Upper lobe of right lung (tissue), 1 donor: ENCODE measurements around the gene CELF4. TPM values are rescaled to one million over a fixed set of nuclear protein-coding genes. Genes with fewer than 3 reads are reported as not detected.

Experiments used
- ATAC-seq: fragments of 200-7000 bp; cut with Tn5 transposase; one replicate; pipeline ENCODE4 v1.9.1; 2020; ENCODE audit warnings: mild to moderate bottlenecking, moderate library complexity
- DNase-seq: peaks from one replicate; pipeline ENCODE4 v3.0.0-alpha.2; 2020
- H3K27ac ChIP-seq: fragments of 200-600 bp; one replicate; pipeline ENCODE4 v1.8.0; 2022
- H3K27me3 ChIP-seq: fragments of 200-600 bp; one replicate; pipeline ENCODE4 v1.8.0; 2022; ENCODE audit warnings: mild to moderate bottlenecking
- H3K36me3 ChIP-seq: fragments of 200-600 bp; one replicate; pipeline ENCODE4 v1.8.0; 2022
- H3K4me1 ChIP-seq: fragments of 200-600 bp; one replicate; pipeline ENCODE4 v1.8.0; 2022
- H3K4me3 ChIP-seq: fragments of 200-600 bp; one replicate; pipeline ENCODE4 v1.8.0; 2022; ENCODE audit warnings: mild to moderate bottlenecking
- H3K9me3 ChIP-seq: fragments of 200-600 bp; one replicate; pipeline ENCODE4 v1.8.0; 2022
- CTCF ChIP-seq: fragments of 200-600 bp; IDR thresholded peaks from one replicate; pipeline ENCODE4 v1.8.0; 2022; ENCODE audit warnings: antibody characterized with exemption
- intact Hi-C: fragments of 100-400 bp; cut with DNase I; formaldehyde crosslinking; loops from one replicate; pipeline ENCODE4 v1.11.0; 2022
- total RNA-seq: library from RNA; stranded (reverse); fragmentation: NEBNext Ultra II Directional; extraction: Animal tissue kit (Norgen Biotek cat#: 25700); gene quantifications from one replicate; pipeline ENCODE4 v1.2.1, GENCODE V29; 2021
- donor health status: DM: no; HTN: yes; CAD: no; lungs with severe emphysema.

Gene CELF4
- total RNA-seq, 1 donor from 2014 or later, result 1.2 TPM

GRCh38 chr18:37412829-37413228 is 152.8 kb downstream of the CELF4 start:
- TF ChIP-seq CTCF, result no peak
- no peaks in the 10 kb centered on the region for H3K36me3 ChIP-seq
- no peak overlapping the region for H3K27ac ChIP-seq
- H3K4me1 ChIP-seq, result no peaks in the 10 kb centered on the region
- DNase-seq, result no peak
- intact Hi-C loops, result no loop called here
- ATAC-seq, result no peak
- no peak overlapping the region for H3K4me3 ChIP-seq
- H3K27me3 ChIP-seq, result no peaks in the 10 kb centered on the region
- H3K9me3 ChIP-seq, result no peaks in the 10 kb centered on the region

- intact Hi-C loops, result no loop called here
- TF ChIP-seq CTCF, result no peak
- no peak overlapping the region for H3K27ac ChIP-seq
- no peak overlapping the region for H3K4me3 ChIP-seq
- no peak for ATAC-seq
- H3K27me3 ChIP-seq, result no peaks in the 10 kb centered on the region
- H3K9me3 ChIP-seq, result no peaks in the 10 kb centered on the region
- no peaks in the 10 kb centered on the region for H3K36me3 ChIP-seq
- no peaks in the 10 kb centered on the region for H3K4me1 ChIP-seq
- no peak for DNase-seq
Measured at GRCh38 chr18:37412333-37412732, 153.3 kb downstream of the CELF4 start.

- H3K36me3 ChIP-seq, result no peaks in the 10 kb centered on the region
- intact Hi-C loops, result no loop called here
- no peak for TF ChIP-seq CTCF
- no peak overlapping the region for H3K27ac ChIP-seq
- DNase-seq, result no peak
- H3K9me3 ChIP-seq, result no peaks in the 10 kb centered on the region
- no peak overlapping the region for H3K4me3 ChIP-seq
- no peaks in the 10 kb centered on the region for H3K27me3 ChIP-seq
- ATAC-seq, result peak; percentile 4
- no peaks in the 10 kb centered on the region for H3K4me1 ChIP-seq
Measured at GRCh38 chr18:37409878-37410277, 155.7 kb downstream of the CELF4 start.

- intact Hi-C loops, result no loop called here
- ATAC-seq (no peak), DNase-seq (no peak)
- no peaks in the 10 kb centered on the region for H3K9me3 ChIP-seq
- H3K27me3 ChIP-seq, result no peaks in the 10 kb centered on the region
- no peak overlapping the region for H3K4me3 ChIP-seq
- no peaks in the 10 kb centered on the region for H3K36me3 ChIP-seq
- no peak overlapping the region for H3K27ac ChIP-seq
- TF ChIP-seq CTCF, result no peak
- no peaks in the 10 kb centered on the region for H3K4me1 ChIP-seq
Measured at GRCh38 chr18:37408676-37409265, 156.8 kb downstream of the CELF4 start.

- intact Hi-C loops, result no loop called here
- Histone ChIP-seq H3K27me3 (no peaks in the 10 kb centered on the region), H3K36me3 (no peaks in the 10 kb centered on the region), H3K9me3 (no peaks in the 10 kb centered on the region), H3K4me3 (no peak overlapping the region), H3K27ac (no peak overlapping the region), H3K4me1 (no peaks in the 10 kb centered on the region)
- no peak for ATAC-seq
- DNase-seq, result no peak
- no peak for TF ChIP-seq CTCF
Measured at GRCh38 chr18:37407571-37407970, 158.0 kb downstream of the CELF4 start.

GRCh38 chr18:37405772-37406171 is 159.8 kb downstream of the CELF4 start:
- Histone ChIP-seq H3K27ac (no peak overlapping the region), H3K4me3 (no peak overlapping the region), H3K27me3 (no peaks in the 10 kb centered on the region), H3K36me3 (no peaks in the 10 kb centered on the region), H3K9me3 (no peaks in the 10 kb centered on the region), H3K4me1 (no peaks in the 10 kb centered on the region)
- DNase-seq, result no peak
- intact Hi-C loops, result no loop called here
- ATAC-seq, result no peak
- TF ChIP-seq CTCF, result no peak
